GM18526 (cell line): Measurements from ENCODE around the gene ENTPD6.

ENCODE experiments used
- POLR2A ChIP-seq: IDR thresholded peaks from 3 replicates; pipeline ENCODE4 v1.6.1; 2011; ENCODE audit not compliant: insufficient read length; ENCODE audit errors: extremely low read depth

The ENTPD6 gene

DNA sequence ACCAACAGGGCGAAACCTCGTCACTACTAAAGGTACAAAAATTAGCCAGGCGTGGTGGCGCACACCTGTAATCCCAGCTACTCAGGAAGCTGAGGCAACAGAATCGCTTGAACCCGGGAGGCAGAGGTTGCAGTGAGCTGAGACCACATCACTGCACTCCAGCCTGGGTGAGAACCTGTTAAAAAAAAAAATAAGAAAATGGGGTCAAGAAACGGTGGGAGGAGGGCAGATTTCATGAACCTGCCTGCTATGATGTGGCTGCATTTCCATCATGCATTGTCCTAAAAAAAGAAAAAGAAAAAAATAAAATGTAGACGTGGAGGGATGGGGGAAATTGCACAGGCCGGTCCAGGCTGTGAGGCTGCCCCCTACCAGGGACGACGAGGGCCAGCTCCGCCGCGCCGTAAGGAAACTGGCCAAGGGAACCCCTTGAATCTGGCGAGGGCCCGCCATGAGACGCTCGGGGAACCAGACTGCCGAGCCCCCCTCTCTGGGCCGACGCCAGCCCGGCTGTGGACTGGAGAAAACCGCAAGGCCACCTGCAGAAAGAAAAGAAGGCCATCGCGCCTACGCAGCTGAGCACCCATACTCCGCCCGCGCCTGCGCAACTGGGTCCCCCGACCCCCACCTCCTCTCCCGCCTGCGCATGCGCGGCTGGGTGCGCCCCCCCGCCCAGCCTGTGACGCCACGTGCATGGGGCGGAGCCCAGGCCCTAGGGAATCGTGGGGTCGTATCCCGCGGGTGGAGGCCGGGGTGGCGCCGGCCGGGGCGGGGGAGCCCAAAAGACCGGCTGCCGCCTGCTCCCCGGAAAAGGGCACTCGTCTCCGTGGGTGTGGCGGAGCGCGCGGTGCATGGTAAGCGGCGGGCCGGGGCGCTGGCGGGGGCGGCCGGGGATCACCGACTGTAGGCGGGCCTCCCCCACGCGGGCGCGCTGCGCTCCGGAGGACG lies at the start of gene ENTPD6:
ENTPD6 (plus strand) TSS at position 699 of the 948 bp plus-strand sequence. CDS start 10,825 bp downstream, outside the sequence.
- TF ChIP-seq POLR2A = peak; percentile 61

DNA sequence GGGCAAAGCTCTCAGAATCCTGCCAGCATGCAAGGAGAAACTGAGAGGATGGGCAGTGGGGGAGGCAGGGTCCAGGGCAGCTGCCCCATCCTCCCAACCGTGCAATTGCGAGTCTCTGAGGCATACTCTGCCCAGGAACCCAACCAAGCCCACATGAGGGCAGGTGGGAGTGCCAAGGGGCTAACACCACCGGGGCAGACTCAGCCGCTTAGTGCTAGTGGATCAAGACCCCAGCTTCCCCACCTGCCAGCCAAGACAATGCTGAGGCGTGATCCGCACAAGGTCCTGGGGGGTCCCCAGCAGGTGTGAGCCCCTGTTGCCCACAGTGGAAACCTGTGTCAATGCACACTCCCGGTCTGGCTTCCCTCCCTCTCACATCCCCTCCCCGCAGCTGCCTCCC lies 48.5 kb upstream of the ENTPD6 start:
- no peak for TF ChIP-seq POLR2A

DNA sequence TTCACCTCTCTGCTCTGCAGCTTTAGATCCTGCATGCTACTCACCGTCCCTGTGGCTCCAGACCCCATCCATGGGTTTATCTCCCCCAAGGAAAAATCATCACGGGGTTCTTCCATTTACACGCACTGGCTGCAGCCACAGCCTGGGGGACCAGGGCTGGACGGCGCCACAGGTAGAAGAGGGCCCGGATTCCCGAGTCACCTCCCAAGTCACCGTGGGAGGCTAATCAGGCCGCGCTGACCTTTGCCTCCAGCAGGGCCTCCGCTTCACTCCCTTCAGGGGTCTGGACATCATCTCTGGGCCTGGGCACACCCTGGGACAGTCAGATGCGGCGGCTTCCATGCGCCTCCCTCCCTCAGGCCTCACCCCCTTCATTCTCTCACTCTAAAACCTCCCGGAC lies 47.8 kb upstream of the ENTPD6 start:
- no peak for TF ChIP-seq POLR2A

DNA sequence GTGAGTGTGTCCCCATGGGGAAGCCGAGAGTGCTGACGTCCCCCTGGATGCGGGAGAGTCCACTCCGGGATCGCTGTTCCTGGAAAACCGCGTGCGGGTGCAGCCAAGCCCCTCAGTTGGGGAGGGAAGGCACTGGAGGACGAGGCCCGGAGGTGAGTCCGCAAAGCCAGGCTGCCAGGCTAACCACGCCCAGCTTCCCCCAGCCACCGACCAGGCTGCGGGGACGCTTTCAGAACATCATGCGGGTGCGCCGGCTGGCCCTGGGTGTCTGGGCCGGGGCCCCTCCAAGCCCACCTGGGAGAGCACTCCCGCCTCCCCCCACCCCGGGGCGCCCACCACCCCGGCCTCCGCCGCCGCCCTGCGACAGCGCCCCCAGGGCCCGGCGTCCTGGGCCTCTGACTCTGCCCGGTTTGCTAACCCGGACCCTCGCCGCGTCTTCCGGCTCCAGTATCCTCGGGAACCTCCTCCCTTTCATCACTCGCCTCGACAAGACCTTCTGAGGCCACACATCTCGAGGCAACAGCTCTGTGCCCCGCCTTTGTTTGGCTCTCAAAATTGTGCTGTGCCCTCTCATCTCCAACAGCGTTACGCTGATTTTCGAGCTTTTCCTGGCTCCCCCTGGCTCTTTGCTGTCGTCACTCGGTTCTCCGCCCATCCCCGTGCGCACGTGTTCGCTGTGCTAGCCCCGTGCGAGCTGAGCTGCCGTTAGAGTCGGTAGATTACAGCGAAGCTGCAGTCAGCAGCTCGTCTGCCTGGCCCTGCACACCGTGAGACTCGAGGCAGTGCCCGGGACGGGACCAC lies 47.1 kb upstream of the ENTPD6 start:
- no peak for TF ChIP-seq POLR2A

DNA sequence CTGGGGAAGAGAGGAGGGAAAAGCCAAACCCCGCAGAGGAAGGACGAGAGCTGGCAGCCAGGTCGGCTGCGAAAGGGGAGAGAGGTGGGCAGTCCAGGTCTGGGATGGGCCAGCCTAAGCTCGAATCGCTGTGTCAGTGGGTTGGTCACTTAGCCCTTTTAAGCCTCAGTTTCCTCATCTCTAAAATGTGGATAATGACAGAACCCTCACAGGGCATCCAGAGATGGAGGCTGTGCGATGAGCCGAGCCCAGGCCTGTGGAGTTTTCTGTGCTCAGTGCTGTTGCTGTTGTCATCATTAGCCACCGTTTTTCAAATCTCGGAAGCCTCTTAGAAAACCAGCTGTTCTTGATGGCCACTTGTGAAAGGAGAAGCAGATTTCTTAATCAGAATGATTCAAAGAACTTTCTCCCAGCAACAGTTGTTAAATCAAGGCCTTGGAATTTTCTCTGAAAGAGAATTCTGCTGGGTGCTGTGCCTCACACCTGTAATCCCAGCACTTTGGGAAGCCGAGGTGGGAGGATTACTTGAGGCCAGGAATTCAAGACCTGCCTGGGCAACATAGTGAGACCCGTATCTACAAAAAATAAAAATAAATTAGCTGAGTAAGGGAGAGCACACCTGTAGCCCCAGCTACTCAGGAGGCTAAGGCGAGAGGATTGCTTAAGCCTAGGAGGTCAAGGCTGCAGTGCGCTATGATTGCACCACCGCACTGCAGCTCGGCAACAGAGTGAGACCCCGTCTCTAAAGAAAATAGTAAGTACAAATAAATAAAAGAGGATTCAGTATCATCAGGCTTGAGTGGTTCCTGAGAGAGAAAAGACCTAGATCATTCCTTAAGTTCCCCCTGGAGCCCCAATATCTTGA lies 46.3 kb upstream of the ENTPD6 start:
- TF ChIP-seq POLR2A = no peak

DNA sequence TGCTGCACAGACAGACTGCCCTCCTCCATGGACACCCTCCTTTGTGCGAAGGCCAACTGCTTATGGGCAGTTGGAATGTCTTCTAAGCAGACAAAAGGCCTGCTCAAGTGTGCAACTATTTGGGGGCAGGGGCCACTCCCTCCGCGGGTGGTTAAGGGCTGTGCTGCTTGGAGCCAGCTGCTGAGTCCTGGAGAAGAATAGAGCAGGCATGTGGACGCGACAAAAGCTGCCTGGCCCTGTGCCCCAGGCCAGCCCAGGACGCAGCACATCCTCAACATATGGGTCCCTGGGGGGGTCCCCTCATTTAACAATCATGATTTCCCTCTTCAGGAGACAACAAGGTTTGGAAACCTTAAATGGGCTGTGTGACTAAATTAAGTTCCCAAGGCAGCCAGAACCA lies 45.5 kb upstream of the ENTPD6 start:
- no peak for TF ChIP-seq POLR2A

DNA sequence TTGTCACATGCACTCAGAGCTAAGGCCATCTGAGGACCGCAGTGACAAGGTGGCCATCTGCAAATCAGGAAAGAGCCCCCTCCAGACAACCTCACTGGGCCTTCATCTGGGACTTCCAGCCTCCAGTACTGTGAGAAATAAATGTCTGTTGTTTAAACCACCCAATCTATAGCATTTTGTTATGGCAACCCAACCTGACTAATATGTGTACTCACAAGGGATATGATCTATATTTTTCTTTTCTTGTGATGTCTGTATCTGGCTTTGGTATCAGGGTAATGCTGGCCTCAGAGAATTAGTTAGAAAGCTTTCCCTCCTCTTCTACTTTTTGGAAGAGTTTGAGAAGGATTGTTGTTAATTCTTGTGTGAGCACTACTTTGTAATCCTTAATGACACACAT lies 37.5 kb upstream of the ENTPD6 start:
- TF ChIP-seq POLR2A = no peak

DNA sequence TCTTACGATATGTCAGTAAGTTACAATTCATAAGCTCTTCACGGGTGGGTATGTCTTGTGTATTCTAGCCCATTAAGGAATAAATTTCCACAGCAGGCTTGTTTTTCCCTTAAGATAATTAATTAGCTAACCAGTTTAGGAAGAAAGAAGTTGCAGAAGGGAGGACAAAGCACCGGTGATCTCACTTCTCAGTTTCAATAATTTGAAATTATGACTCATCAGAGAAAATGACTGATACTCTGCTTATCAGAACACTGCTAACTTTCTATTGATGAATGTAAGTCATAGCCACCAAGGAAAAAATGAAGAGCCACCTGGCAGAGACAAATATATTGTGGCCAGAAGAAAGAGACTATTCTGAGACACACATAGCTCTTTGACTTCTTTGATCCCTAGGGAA lies 35.0 kb upstream of the ENTPD6 start:
- no peak for TF ChIP-seq POLR2A

DNA sequence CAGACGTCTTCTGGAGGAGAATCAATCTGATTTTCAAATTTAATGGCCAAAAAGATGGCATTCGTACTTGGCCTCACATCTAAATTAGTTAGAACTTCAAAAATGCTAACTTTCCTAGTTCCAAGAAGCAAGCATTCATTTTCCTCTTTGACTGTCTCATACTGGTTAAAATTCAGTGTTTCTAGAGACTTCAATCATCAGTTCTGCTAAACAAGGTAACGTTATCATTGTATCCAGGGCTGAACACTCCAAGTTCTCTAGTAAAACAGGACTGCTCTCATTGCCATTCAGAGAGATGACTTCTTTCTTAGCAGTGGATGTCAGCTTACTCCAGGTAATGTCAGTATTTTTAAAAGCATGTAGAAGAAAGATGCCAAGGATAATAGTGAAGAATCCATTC lies 34.6 kb upstream of the ENTPD6 start:
- TF ChIP-seq POLR2A = no peak

DNA sequence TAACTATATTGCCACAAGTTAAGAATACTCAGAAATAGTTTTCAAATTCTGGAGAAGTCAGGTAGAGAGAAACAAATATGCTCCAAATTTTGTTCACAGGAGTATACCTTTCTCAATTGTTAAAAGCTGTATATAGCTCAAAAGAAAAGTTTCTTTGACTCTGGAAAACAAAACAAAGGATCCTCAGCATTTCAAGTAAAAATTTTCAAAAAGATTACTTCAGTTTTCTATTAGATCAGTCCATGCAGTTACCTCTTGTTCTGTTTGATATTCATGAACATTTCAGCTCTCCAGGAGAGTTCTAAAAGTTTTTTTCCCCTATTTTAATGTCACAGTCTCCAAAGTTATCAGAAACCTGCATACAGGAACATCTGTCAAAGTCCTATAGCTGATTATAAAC lies 30.4 kb upstream of the ENTPD6 start:
- no peak for TF ChIP-seq POLR2A

DNA sequence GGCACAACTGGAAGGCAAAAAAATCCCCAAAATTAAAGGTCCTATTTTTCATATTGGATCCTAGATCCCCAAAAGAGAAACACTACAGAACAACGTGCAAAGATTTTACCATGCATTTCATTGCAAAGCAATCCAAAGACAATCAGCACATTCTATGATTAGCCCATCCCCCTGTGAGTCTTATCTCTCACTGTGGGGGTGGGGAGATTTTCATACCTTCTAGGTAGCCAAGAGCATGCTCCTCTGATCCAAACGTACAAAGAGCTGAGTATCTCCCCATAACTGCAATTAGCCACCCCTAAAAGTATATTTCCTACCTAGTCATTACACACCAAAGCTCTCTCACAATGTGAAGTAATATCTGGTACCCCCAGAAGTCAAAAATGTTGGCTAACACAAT lies 22.2 kb upstream of the ENTPD6 start:
- TF ChIP-seq POLR2A = no peak

DNA sequence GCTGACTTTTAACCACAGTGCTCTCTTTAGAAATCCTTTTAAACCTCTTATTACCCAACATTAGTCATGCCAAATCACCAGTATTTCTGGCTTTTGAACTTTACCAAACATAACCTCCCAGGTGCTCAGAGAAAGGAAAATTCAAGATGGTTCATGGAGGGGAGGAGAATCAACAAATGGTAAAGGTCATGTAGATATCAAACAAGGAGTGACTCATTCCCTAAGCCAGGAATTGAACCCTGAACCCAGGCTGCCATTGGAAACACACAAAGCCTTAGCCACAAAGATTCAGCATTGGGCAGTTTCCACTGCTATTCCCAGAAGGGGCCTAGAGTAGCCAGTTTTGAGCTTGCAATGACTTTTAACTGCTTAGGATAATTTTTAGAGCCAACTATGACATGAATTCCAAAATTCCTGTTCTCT lies 21.6 kb upstream of the ENTPD6 start:
- no peak for TF ChIP-seq POLR2A

DNA sequence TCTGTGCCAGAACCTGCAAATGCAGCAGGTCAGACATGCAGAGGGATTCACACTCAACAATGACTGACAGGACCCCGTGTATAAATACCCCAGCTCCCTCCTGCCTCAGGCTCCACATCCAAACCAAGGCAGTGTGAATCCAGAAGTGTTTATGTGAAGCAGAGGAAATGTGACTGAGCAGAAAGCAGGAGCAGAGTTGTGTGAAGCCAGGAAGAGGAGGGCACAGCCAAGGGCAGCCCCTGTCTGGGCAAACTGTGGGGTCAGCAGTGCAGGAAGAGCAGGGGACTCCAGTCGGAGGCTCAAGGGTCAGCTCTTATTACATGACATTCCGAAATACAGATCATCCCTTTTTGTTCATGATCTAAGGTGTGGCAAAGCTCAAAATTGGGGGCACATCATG lies 19.3 kb upstream of the ENTPD6 start:
- no peak for TF ChIP-seq POLR2A

DNA sequence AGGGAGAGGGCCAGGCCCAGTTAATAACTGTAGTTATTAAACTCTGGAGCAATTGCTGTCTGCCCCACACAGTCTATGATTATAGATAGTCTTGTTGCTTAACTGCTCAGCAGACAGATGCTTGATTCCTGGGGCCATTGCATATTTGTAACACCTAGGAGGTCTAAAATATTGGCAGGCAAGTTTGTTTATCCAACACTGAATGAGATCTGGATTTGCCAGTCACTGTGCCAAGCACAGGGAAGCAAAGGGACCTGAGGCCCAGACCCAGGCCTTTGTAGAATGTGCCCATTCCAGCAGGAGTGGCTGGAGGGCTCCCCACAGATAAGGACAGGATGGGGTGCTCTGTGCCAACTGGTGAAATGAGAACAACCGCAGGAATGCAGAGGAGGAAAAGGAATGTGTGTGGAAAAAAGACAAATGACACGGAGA lies 17.6 kb upstream of the ENTPD6 start:
- no peak for TF ChIP-seq POLR2A

DNA sequence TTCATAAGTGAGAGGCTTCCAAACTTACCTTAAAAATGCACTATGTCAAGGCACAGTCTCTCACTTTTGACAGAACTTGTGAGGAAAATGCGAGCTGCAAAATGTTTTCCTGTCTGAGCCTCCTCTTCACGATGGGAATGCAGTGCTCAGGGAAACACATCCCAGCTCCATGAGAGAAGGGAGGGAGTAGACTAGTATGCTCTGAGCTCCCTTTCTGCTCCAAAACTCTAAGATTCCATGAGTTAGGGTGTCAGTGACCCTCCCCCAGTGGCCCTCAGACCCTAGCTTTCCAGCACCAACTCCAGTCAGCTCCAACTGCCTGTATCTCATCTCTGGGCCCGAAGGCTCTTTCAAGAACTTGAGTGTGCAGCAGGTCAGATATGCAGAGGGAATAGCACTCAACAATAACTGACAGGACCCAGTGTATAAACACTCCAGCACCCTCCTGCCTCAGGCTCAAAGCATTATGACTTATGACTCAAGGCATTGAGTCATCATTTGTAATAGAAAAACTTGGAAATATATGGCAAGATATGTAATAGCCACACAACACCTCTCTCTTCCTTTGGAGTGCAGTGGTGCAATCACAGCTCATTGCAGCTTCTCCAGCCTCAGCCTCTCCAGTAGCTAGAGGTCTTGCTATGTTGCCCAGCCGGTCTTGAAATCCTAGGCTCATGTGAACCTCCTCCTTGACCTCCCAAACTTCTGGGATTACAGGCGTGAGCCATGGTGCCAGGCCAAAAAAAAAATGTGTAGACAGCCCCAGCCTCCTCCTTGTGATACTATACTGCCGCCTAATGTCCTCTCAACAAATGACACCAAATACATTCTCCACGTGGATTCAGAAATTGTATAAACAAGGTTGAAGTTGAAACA lies 16.7 kb upstream of the ENTPD6 start:
- no peak for TF ChIP-seq POLR2A
